Peyer's patch (tissue), 4 donors: ENCODE results near the gene SPRN. TPM values are rescaled to one million over a fixed set of nuclear protein-coding genes. Genes with fewer than 3 reads are reported as not detected.
"Not testable (repeated sequence)": the region's sequence is repeated elsewhere in the genome, so short reads cannot be mapped to it uniquely, and the experiment has no call there.

Experiments used
- DNase-seq, 3 donors: peaks; one replicate each; pipeline ENCODE4 v3.0.0-alpha.2; 2017 to 2019
- H3K27ac ChIP-seq, 4 donors: fragments of 200-600 bp; sonication (generic); one replicate each; pipeline ENCODE4 v1.5.1; 2016 to 2019
- H3K27me3 ChIP-seq, 2 donors: fragments of 200-600 bp; sonication (generic); one replicate each; pipeline ENCODE4 v1.5.1; 2019
- H3K36me3 ChIP-seq, 3 donors: fragments of 200-600 bp; sonication (generic); one replicate each; pipeline ENCODE4 v1.5.1; 2016 to 2019
- H3K4me1 ChIP-seq, 4 donors: fragments of 200-600 bp; sonication (generic); one replicate each; pipeline ENCODE4 v1.5.1; 2016 to 2019
- H3K4me3 ChIP-seq, 4 donors: fragments of 200-600 bp; sonication (generic); 1 replicate in 3 of 4; 2 replicates in 1 of 4; pipeline ENCODE4 v1.5.1; 2016 to 2019; ENCODE audit warnings: mild to moderate bottlenecking in 1 of 4
- H3K9me3 ChIP-seq, 4 donors: fragments of 200-600 bp; sonication (generic); one replicate each; pipeline ENCODE4 v1.5.1; 2016 to 2019; ENCODE audit warnings: mild to moderate bottlenecking in 1 of 4
- POLR2A ChIP-seq, 2 donors: fragments of 450-650 bp; IDR thresholded peaks; one replicate each; pipeline ENCODE4 v1.5.1; 2017; ENCODE audit warnings: antibody characterized with exemption in 2 of 2, mild to moderate bottlenecking in 2 of 2, moderate library complexity in 2 of 2
- total RNA-seq, 4 donors: library from RNA; depleted of rRNA; stranded (reverse); fragments of >200 nt; gene quantifications; one replicate each; pipeline ENCODE4 v1.1.0, GENCODE V29; 2016
- TF ChIP-seq, protein P1 (sequence below), 6 experiments: fragments of 450-650 bp in 4 of 6; fragments of 200-600 bp in 2 of 6; sonication (generic) in 1 of 6; IDR thresholded peaks; one replicate each; pipeline ENCODE4 v1.5.1; 2017 to 2019; ENCODE audit warnings: antibody characterized with exemption in 6 of 6, mild to moderate bottlenecking in 3 of 6, moderate library complexity in 1 of 6

The SPRN gene
- total RNA-seq, 4 donors from 2014 or later, result 0.47 TPM; not detected in 3

DNA sequence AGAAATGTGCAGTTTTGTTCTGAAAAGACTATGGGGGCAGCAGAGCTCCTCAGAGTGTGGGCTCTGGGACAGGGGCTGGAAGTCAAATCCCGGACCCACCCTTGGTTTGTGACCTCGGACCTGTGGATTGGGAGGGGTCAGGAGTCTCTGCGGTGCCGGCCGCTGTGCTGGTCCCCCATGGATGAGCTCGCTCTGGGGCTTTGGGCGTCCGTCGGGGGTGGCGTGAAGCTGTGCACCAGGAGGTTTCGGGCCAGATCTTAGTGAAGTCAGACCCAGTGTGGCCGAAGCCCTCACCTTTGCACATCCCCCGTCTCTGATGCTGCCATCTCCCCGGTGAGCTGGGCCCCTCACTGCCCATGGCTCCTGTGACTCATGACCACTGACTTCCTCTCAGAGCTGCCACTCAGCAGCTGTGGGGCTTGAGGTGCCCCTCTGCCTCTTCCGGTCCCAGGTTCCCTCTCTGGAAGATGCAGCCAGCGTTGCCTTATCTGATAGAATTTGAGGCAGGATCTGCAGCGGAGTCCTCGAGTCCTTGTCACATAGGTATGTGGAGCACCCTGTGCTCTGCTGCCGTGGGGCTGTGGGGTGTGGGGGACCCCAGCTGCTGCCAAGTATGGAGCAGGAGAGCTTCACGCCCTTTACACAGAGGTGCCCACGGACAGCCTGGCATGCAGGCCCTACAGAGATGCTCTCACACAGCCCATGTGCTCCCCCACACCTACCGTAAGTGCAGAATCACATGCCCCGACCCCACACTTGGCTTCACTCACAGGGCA, 18.0 kb upstream of the SPRN start:
- Histone ChIP-seq H3K4me3 (no peak overlapping the region), H3K4me1 (no peaks in the 10 kb centered on the region), H3K27ac (peak overlapping the region in 1 of 4 donors; percentile 9), H3K36me3 (no peaks in the 10 kb centered on the region), H3K27me3 (no peaks in the 10 kb centered on the region), H3K9me3 (peaks cover 0 to 17% (median 4%) of the 10 kb centered on the region in 4 donors)
- no peak for TF ChIP-seq POLR2A (IDR thresholded peaks at IDR 0.05)
- TF ChIP-seq, protein P1, sequence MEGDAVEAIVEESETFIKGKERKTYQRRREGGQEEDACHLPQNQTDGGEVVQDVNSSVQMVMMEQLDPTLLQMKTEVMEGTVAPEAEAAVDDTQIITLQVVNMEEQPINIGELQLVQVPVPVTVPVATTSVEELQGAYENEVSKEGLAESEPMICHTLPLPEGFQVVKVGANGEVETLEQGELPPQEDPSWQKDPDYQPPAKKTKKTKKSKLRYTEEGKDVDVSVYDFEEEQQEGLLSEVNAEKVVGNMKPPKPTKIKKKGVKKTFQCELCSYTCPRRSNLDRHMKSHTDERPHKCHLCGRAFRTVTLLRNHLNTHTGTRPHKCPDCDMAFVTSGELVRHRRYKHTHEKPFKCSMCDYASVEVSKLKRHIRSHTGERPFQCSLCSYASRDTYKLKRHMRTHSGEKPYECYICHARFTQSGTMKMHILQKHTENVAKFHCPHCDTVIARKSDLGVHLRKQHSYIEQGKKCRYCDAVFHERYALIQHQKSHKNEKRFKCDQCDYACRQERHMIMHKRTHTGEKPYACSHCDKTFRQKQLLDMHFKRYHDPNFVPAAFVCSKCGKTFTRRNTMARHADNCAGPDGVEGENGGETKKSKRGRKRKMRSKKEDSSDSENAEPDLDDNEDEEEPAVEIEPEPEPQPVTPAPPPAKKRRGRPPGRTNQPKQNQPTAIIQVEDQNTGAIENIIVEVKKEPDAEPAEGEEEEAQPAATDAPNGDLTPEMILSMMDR (IDR thresholded peaks at IDR 0.05), result no peak
- DNase-seq, result peak in 2 of 3 donors; percentile 12 to 48

DNA sequence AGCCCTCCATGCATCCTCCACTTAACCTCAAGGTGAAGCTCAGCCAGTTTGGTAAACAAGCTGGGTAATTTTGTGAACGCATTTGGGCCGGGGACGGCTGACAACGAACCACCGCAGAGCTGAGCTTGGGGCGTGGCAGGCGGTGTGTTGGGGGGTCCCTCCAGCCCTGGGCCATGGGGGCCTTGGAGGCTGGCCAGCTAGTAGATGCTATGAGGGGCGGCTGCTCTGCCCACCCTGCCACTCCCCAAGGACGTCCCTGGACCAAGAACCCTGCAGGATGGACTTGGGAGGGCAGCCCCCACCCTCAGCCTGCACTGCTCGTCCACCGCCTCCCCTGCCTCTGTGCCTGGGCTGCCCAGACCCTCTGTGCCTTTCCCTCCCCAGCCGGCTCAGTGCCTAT, 17.4 kb upstream of the SPRN start:
- DNase-seq, result peak in 1 of 3 donors; percentile 6
- Histone ChIP-seq H3K4me1 (no peaks in the 10 kb centered on the region), H3K27me3 (no peaks in the 10 kb centered on the region), H3K27ac (peak overlapping the region in 1 of 4 donors; percentile 9), H3K4me3 (no peak overlapping the region), H3K36me3 (no peaks in the 10 kb centered on the region), H3K9me3 (peaks cover 0 to 12% (median 4%) of the 10 kb centered on the region in 4 donors)
- TF ChIP-seq POLR2A (IDR thresholded peaks at IDR 0.05), result no peak
- TF ChIP-seq, protein P1 (IDR thresholded peaks at IDR 0.05), result no peak

DNA sequence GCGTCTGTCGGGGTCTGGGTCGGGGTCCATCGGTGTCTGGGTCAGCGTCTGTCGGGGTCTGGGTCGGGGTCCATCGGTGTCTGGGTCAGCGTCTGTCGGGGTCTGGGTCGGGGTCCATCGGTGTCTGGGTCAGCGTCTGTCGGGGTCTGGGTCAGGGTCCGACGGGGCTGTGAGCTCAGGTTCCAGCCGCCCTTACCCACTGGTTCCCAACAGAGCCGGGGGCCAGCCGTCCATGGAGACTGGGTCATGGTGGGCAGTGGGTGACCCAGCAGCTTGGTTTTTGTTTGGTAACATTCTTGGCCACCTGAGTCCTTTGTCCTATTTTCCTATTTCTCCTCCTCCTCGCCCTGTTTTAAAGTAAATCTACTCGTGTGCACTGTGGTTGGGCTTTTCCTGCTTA, 16.9 kb upstream of the SPRN start:
- not testable (repeated sequence) for H3K36me3 ChIP-seq, H3K4me1 ChIP-seq, H3K4me3 ChIP-seq, H3K9me3 ChIP-seq, H3K27ac ChIP-seq, H3K27me3 ChIP-seq
- peak in 1 of 3 donors; percentile 14 for DNase-seq

DNA sequence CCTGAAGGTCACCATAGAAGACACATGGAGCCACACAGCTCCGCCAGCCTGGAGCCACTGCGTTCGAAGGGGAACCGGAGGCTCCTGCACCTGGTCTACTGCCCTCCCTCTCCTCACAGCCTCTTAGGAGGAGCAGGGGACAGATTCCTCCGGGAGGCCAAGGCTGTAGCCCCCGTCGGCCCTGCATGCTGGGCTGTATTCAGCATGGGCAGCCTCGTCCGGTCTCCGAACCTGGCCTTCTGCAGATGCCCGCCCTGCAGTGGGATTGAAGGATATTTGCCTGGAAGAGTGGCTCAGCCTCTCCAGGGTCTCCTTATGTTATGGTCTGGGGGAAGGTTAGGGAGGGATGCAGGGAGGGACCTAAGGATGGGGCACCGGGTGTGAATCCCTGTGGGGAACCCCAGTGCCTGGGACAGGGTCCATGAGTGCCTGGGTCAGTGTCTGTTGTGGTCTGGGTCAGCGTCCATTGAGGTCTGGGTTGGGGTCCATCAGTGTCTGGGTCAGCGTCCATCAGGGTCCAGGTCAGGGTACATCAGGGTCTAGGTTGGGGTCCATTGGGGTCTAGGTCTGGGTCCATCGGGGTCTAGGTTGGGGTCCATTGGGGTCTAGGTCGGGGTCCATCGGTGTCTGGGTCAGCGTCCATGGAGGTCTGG, 16.3 kb upstream of the SPRN start:
- no peaks in the 10 kb centered on the region for H3K36me3 ChIP-seq
- no peak overlapping the region for H3K27ac ChIP-seq
- TF ChIP-seq, protein P1 (IDR thresholded peaks at IDR 0.05), result no peak
- TF ChIP-seq POLR2A (IDR thresholded peaks at IDR 0.05), result no peak
- peaks cover 0 to 1% (median 0%) of the 10 kb centered on the region in 4 donors for H3K9me3 ChIP-seq
- no peak overlapping the region for H3K4me3 ChIP-seq
- H3K4me1 ChIP-seq, result no peaks in the 10 kb centered on the region
- no peaks in the 10 kb centered on the region for H3K27me3 ChIP-seq
- peak in 2 of 3 donors; percentile 5 to 32 for DNase-seq

DNA sequence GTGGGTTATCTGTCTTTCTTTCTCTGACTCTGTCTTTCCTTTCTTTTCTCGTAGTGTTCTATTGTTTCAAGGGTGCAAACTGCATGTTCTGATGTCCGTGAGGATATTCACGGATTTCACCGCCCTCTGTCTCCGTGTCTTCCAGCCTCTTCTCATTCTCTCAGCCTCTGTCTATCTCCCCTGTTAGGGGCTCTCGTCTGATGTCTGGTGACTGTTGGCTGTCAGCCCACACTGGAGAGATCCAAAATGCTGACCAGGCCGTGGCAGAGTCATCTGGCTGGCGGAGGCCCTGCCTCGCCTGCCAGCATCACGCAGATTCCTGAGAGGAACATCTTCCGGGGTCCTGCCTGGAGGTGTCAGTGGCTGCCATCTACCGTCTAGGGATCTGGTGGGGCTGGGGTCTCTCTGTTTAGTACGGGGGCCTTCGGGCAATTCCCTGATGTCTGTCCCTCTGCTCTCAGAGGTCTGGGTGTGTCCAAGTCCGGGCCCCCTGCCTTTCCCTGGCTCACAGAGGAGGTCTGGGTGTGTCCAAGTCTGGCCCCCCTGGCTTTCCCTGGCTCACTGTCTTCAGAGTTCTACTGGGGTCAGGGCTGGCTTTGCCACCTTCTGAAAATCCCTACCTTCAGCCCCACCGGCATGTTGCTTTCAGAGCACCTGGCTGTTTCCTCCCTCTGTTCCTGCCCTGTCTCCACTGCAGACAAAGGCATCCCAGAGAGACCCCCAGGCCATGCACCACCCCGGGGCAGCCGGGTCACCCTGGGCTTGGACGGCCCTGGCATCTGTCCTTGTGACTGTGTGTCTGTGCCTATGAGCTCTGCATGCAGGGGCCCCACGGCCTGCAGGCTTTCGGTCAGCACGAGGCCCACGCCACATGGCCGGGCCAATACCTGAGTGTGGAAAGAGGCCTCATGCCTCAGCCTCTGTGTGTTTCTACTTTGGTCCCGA, 15.4 kb upstream of the SPRN start:
- peak in 1 of 3 donors; percentile 42 for DNase-seq
- H3K27me3 ChIP-seq, result no peaks in the 10 kb centered on the region
- TF ChIP-seq, protein P1 (IDR thresholded peaks at IDR 0.05), result no peak
- TF ChIP-seq POLR2A (IDR thresholded peaks at IDR 0.05), result no peak
- no peak overlapping the region for H3K4me3 ChIP-seq
- H3K27ac ChIP-seq, result no peak overlapping the region
- H3K36me3 ChIP-seq, result no peaks in the 10 kb centered on the region
- no peaks in the 10 kb centered on the region for H3K4me1 ChIP-seq
- H3K9me3 ChIP-seq, result no peaks in the 10 kb centered on the region
